CD4-positive, alpha-beta T cell treated with Interleukin-6 for 4 hours (primary cell): ENCODE data around the gene SFXN1.
"Not testable (repeated sequence)": the region's sequence is repeated elsewhere in the genome, so short reads cannot be mapped to it uniquely, and the experiment has no call there.

Experiments
- DNase-seq: peaks from one replicate; pipeline ENCODE4 v3.0.0-alpha.2; 2020; ENCODE audit warnings: mixed read lengths

The SFXN1 gene

GRCh38 chr5:175494264-175495183 is 16.2 kb downstream of the SFXN1 start:
- no peak for DNase-seq

GRCh38 chr5:175501759-175502158 is 23.4 kb downstream of the SFXN1 start:
- no peak for DNase-seq

- DNase-seq: peak; percentile 69
These were observed 29.3 kb downstream of the SFXN1 start for GRCh38 chr5:175507671-175508070.

GRCh38 chr5:175508896-175509295 is 30.5 kb downstream of the SFXN1 start:
- DNase-seq: no peak

GRCh38 chr5:175513297-175513696 is 34.9 kb downstream of the SFXN1 start:
- no peak for DNase-seq

GRCh38 chr5:175513726-175514125 is 35.4 kb downstream of the SFXN1 start:
- DNase-seq: no peak

GRCh38 chr5:175516933-175517823 is 38.8 kb downstream of the SFXN1 start:
- DNase-seq: no peak

GRCh38 chr5:175517824-175518450 is 39.6 kb downstream of the SFXN1 start:
- DNase-seq: peak; percentile 76

- DNase-seq: no peak
These were observed 40.6 kb downstream of the SFXN1 start for GRCh38 chr5:175519006-175519405.

GRCh38 chr5:175520321-175520720 is 42.0 kb downstream of the SFXN1 start:
- peak; percentile 70 for DNase-seq

GRCh38 chr5:175520873-175521272 is 42.5 kb downstream of the SFXN1 start:
- DNase-seq: no peak

- DNase-seq: peak; percentile 33
These were observed 43.0 kb downstream of the SFXN1 start for GRCh38 chr5:175521313-175521833.

GRCh38 chr5:175523292-175523691 is 44.9 kb downstream of the SFXN1 start:
- no peak for DNase-seq

GRCh38 chr5:175524211-175524610 is 45.9 kb downstream of the SFXN1 start:
- no peak for DNase-seq

- DNase-seq: no peak
These were observed 48.3 kb downstream of the SFXN1 start for GRCh38 chr5:175526691-175527090.

GRCh38 chr5:175531361-175531760 is 53.0 kb downstream of the SFXN1 start:
- no peak for DNase-seq

GRCh38 chr5:175534070-175534932 is 55.9 kb downstream of the SFXN1 start:
- peak; percentile 88 for DNase-seq

GRCh38 chr5:175535331-175535730 is 57.0 kb downstream of the SFXN1 start:
- DNase-seq: not testable (repeated sequence)

GRCh38 chr5:175535796-175536195 is 57.4 kb downstream of the SFXN1 start:
- peak; percentile 17 for DNase-seq

GRCh38 chr5:175538576-175538975 is 60.2 kb downstream of the SFXN1 start:
- DNase-seq: no peak

- DNase-seq: no peak
These were observed 61.6 kb downstream of the SFXN1 start for GRCh38 chr5:175539936-175540335.

- DNase-seq: no peak
These were observed 62.9 kb downstream of the SFXN1 start for GRCh38 chr5:175541264-175541663.
